ENCODE measurements around the gene KRABD2. TPM values are rescaled to one million over a fixed set of nuclear protein-coding genes. Genes with fewer than 3 reads are reported as not detected.

The KRABD2 gene

GRCh38 chr17:8332128-8332527 is 44.4 kb downstream of the KRABD2 start:
- Histone ChIP-seq H3K4me3 (no peak overlapping the region), H3K27ac (peak overlapping the region in 1 of 4 donors; percentile 23), H3K36me3 (no peaks in the 10 kb centered on the region), H3K9me3 (no peaks in the 10 kb centered on the region), H3K27me3 (peaks cover 0 to 9% (median 4%) of the 10 kb centered on the region in 3 donors), H3K4me1 (peaks cover 0 to 3% of the 10 kb centered on the region in 2 donors)
- ATAC-seq, result no peak
- no peak for TF ChIP-seq POLR2A (IDR thresholded peaks at IDR 0.05)
- TF ChIP-seq, protein P1, sequence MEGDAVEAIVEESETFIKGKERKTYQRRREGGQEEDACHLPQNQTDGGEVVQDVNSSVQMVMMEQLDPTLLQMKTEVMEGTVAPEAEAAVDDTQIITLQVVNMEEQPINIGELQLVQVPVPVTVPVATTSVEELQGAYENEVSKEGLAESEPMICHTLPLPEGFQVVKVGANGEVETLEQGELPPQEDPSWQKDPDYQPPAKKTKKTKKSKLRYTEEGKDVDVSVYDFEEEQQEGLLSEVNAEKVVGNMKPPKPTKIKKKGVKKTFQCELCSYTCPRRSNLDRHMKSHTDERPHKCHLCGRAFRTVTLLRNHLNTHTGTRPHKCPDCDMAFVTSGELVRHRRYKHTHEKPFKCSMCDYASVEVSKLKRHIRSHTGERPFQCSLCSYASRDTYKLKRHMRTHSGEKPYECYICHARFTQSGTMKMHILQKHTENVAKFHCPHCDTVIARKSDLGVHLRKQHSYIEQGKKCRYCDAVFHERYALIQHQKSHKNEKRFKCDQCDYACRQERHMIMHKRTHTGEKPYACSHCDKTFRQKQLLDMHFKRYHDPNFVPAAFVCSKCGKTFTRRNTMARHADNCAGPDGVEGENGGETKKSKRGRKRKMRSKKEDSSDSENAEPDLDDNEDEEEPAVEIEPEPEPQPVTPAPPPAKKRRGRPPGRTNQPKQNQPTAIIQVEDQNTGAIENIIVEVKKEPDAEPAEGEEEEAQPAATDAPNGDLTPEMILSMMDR (IDR thresholded peaks at IDR 0.05 in 4 of 5, conservative IDR thresholded peaks at IDR 0.05 in 1 of 5), result no peak
- intact Hi-C loops (cut with DNase I; ENCODE audit: low total_unique reads) (no loop called here), in situ Hi-C loops (cut with MboI; ENCODE audit: low sequenced_read_pairs in 4 of 4) (no loop called here)
- DNase-seq, result no peak

DNA sequence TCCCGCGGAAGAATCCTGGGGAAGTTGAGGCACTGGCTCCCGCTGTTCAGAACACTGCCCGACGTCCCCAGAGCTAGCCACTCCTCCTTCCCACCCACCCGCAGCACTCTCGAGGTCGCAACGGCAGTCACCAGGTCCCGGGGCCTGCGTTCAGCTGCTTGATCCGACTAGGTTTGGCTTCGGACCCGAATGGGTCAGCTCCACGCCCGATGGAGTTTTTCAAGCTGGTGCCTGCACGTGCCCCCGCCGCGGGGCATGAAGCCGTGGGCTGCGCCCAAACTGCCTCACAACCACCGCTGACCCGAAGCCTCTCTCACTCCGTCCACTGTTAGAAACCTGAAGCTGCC is 49.2 kb downstream of the KRABD2 start:
- Histone ChIP-seq H3K9me3 (no peaks in the 10 kb centered on the region), H3K36me3 (no peaks in the 10 kb centered on the region), H3K4me1 (peaks cover 0 to 13% of the 10 kb centered on the region in 2 donors), H3K27me3 (peaks cover 7 to 34% (median 32%) of the 10 kb centered on the region in 3 donors), H3K4me3 (peak overlapping the region; percentile 55 to 68 (median 58)), H3K27ac (peak overlapping the region; percentile 60 to 73 (median 66))
- TF ChIP-seq, protein P1 (IDR thresholded peaks at IDR 0.05 in 4 of 5, conservative IDR thresholded peaks at IDR 0.05 in 1 of 5), result no peak
- ATAC-seq (peak; percentile 14 to 46), DNase-seq (no peak)
- in situ Hi-C loops (cut with MboI; ENCODE audit: low sequenced_read_pairs in 4 of 4), result no loop called here
- intact Hi-C loops (cut with DNase I; ENCODE audit: low total_unique reads), result no loop called here

Other genes with a start within 250 kb of the KRABD2 start
- gene PER1, start 224.3 kb downstream of the KRABD2 start, total RNA-seq, result 100 to 1,000 TPM; 105 to 263 (median 164) TPM
- gene VAMP2, start 213.8 kb downstream of the KRABD2 start, total RNA-seq, result 10 to 100 TPM; 10.9 to 37.0 (median 25.7) TPM
- gene TMEM107, start 200.3 kb downstream of the KRABD2 start, total RNA-seq, result 1 to 10 TPM in 3 of 4 donors, under 1 TPM in 1; 0.75 to 5.7 (median 3.1) TPM
- 10 to 100 TPM; 16.2 to 34.5 (median 26.2) TPM for gene BORCS6, start 186.5 kb downstream of the KRABD2 start, total RNA-seq
- gene AURKB, start 166.1 kb downstream of the KRABD2 start, total RNA-seq, result 1 to 10 TPM in 1 of 4 donors, not detected in 3; 2.3 TPM
- gene CTC1, start 128.6 kb downstream of the KRABD2 start, total RNA-seq, result 1 to 10 TPM; 2.4 to 5.5 (median 4.1) TPM
- 1 to 10 TPM; 2.6 to 8.4 (median 6.5) TPM for gene PFAS, start 127.4 kb downstream of the KRABD2 start, total RNA-seq
- 10 to 100 TPM in 3 of 4 donors, 1 to 10 TPM in 1; 6.9 to 21.2 (median 15.4) TPM for gene RANGRF, start 88.0 kb downstream of the KRABD2 start, total RNA-seq
- gene SLC25A35, start 81.3 kb downstream of the KRABD2 start, total RNA-seq, result 10 to 100 TPM in 1 of 4 donors, 1 to 10 TPM in 1, under 1 TPM in 2; 0.71 to 14.0 (median 1.0) TPM
- 1 to 10 TPM; 3.3 to 8.1 (median 5.0) TPM for gene ARHGEF15, start 66.5 kb downstream of the KRABD2 start, total RNA-seq
- gene ODF4, start 36.9 kb downstream of the KRABD2 start, total RNA-seq, result not detected
- gene RPL26, start 6.5 kb upstream of the KRABD2 start, total RNA-seq, result 1,000 to 10,000 TPM; 2,392 to 2,913 (median 2,833) TPM
- not detected for gene RNF222, start 21.1 kb upstream of the KRABD2 start, total RNA-seq
- 10 to 100 TPM; 31.3 to 60.6 (median 41.5) TPM for gene NDEL1, start 59.2 kb upstream of the KRABD2 start, total RNA-seq

Data from gastrocnemius medialis (tissue), 4 donors.